ENCODE data around the gene MBD2.

Gene MBD2

GRCh38 chr18:54255141-54255540 is 30.7 kb upstream of the MBD2 start (continued):
- TF ChIP-seq TSHZ2 (CRISPR knock-in tag; IDR thresholded peaks at IDR 0.05) (no peak), CSDC2 (CRISPR knock-in tag; IDR thresholded peaks at IDR 0.05) (no peak), ESRRG (CRISPR knock-in tag; IDR thresholded peaks at IDR 0.05) (no peak)

DNA sequence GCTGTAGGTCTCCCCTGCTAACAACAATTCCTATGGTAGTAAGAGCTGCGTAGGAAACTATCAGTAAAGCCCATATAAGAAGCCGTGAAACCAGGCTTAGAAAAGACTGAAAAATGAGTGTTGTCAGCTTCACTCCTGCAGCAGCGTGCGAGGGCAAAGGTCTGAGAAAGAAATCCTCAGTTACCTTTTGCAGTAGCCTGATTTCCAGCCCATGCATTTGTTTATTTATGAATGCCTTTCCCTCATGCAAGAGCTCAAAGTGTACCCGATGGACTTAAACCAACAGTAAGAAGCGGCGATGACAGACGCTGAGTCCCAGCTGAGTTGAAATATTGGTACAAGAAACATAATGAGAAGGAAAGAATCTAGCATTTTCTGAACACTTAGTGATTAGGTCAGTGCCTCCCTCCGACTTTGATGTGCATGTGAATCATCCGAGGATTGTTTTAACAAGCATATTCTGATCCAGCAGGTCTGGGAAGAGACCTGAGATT is 29.8 kb upstream of the MBD2 start:
- no peak for ATAC-seq
- TF ChIP-seq ZFP30 (CRISPR knock-in tag; IDR thresholded peaks at IDR 0.05) (no peak), TSHZ2 (CRISPR knock-in tag; IDR thresholded peaks at IDR 0.05) (no peak)

GRCh38 chr18:54251606-54252390 is 27.3 kb upstream of the MBD2 start:
- TF ChIP-seq CSRNP3 (CRISPR knock-in tag; IDR thresholded peaks at IDR 0.05): no peak
- TF ChIP-seq RARB (CRISPR knock-in tag; IDR thresholded peaks at IDR 0.05): no peak
- no peak for TF ChIP-seq ZNF565 (CRISPR knock-in tag; conservative IDR thresholded peaks at IDR 0.05; ENCODE audit: low read depth)
- TF ChIP-seq GLIS3 (CRISPR knock-in tag; IDR thresholded peaks at IDR 0.05): no peak
- TF ChIP-seq SNAI2 (CRISPR knock-in tag; IDR thresholded peaks at IDR 0.05): no peak
- TF ChIP-seq, protein P1, sequence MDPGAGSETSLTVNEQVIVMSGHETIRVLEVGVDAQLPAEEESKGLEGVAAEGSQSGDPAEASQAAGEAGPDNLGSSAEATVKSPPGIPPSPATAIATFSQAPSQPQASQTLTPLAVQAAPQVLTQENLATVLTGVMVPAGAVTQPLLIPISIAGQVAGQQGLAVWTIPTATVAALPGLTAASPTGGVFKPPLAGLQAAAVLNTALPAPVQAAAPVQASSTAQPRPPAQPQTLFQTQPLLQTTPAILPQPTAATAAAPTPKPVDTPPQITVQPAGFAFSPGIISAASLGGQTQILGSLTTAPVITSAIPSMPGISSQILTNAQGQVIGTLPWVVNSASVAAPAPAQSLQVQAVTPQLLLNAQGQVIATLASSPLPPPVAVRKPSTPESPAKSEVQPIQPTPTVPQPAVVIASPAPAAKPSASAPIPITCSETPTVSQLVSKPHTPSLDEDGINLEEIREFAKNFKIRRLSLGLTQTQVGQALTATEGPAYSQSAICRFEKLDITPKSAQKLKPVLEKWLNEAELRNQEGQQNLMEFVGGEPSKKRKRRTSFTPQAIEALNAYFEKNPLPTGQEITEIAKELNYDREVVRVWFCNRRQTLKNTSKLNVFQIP (CRISPR knock-in tag; IDR thresholded peaks at IDR 0.05; ENCODE audit: borderline replicate concordance, low read depth): no peak
- TF ChIP-seq PPARA (CRISPR knock-in tag; IDR thresholded peaks at IDR 0.05; ENCODE audit: borderline replicate concordance): no peak
- TF ChIP-seq ZFP3 (CRISPR knock-in tag; IDR thresholded peaks at IDR 0.05): no peak
- no peak for TF ChIP-seq ZC3H10 (CRISPR knock-in tag; IDR thresholded peaks at IDR 0.05)
- no peak for TF ChIP-seq ISL1 (CRISPR knock-in tag; IDR thresholded peaks at IDR 0.05)
- no peak for TF ChIP-seq ZNF8 (CRISPR knock-in tag; IDR thresholded peaks at IDR 0.05)
- no peak for TF ChIP-seq ESRRG (CRISPR knock-in tag; IDR thresholded peaks at IDR 0.05)

DNA sequence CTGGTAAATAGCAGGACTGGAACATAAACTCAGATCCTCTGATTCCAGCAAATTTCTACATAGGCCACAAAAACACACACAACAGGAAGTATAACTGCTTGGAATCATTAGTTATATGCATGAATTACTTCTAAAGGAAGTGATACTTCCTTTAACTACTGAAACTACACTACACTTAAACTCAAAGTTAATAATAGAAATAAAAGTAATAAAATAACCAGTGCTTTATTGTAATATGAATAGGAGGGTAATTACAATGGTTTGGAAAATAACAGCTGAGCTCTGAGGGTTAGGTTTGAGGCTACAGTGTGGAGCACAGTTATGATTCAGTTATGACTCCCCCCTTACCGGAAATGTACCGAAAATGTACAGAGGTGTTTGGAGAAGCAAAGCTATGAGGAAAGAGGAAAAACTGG is 26.4 kb upstream of the MBD2 start:
- ATAC-seq: no peak
- TF ChIP-seq, protein P2, sequence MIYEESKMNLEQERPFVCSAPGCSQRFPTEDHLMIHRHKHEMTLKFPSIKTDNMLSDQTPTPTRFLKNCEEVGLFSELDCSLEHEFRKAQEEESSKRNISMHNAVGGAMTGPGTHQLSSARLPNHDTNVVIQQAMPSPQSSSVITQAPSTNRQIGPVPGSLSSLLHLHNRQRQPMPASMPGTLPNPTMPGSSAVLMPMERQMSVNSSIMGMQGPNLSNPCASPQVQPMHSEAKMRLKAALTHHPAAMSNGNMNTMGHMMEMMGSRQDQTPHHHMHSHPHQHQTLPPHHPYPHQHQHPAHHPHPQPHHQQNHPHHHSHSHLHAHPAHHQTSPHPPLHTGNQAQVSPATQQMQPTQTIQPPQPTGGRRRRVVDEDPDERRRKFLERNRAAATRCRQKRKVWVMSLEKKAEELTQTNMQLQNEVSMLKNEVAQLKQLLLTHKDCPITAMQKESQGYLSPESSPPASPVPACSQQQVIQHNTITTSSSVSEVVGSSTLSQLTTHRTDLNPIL (CRISPR knock-in tag; IDR thresholded peaks at IDR 0.05; ENCODE audit: low read depth): no peak
- TF ChIP-seq TOX (CRISPR knock-in tag; IDR thresholded peaks at IDR 0.05; ENCODE audit: borderline replicate concordance) (no peak), OSR1 (CRISPR knock-in tag; IDR thresholded peaks at IDR 0.05) (no peak), GLIS3 (CRISPR knock-in tag; IDR thresholded peaks at IDR 0.05) (no peak), PATZ1 (CRISPR knock-in tag; IDR thresholded peaks at IDR 0.05; ENCODE audit: borderline replicate concordance) (no peak), ZNF8 (CRISPR knock-in tag; IDR thresholded peaks at IDR 0.05) (no peak), RARB (CRISPR knock-in tag; IDR thresholded peaks at IDR 0.05) (no peak), ZNF70 (CRISPR knock-in tag; IDR thresholded peaks at IDR 0.05) (no peak), CSRNP3 (CRISPR knock-in tag; IDR thresholded peaks at IDR 0.05) (no peak)
- TF ChIP-seq, protein P1 (CRISPR knock-in tag; IDR thresholded peaks at IDR 0.05; ENCODE audit: borderline replicate concordance, low read depth): no peak

More at GRCh38 chr18:54251606-54252390, 27.3 kb upstream of the MBD2 start:
- no peak for ATAC-seq

Measured in SK-N-SH treated with all-trans-retinoic acid at 6 μM for 48 hours (cell line).